Activated CD4-positive, alpha-beta T cell treated with anti-CD3 and anti-CD28 coated beads for 4 hours (primary cell): ENCODE results near the gene ISOC2.
"Not testable (repeated sequence)": the region's sequence is repeated elsewhere in the genome, so short reads cannot be mapped to it uniquely, and the experiment has no call there.

ENCODE experiments used
- DNase-seq, 2 donors: peaks; one replicate each; pipeline ENCODE4 v3.0.0-alpha.2; 2020

Gene ISOC2

GRCh38 chr19:55461259-55461973 lies at the start of gene ISOC2:
Gene ISOC2, minus strand, starts transcription at chr19:55461642. Its CDS starts 5,156 bp downstream, at chr19:55456486.
- peak; percentile 100 for DNase-seq

DNA sequence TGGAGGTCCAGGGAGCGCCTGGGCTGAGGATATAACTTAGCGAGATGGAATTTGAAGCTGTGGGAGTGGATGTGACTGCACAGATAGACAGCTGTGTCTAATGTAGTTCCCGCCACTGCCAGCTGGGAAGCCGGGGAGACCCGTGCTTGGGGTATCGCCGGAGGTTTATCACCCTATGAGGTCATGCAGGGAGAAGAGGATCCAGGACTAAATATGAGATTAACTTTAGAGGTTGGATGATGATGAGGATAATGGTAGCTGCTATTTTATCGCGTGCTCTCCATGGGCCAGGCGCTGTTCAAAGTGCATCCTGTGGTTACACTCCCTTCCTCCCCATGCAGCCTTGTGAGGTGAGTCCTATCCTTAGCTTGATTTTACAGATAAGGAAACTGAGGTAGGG lies 46.7 kb upstream of the ISOC2 start:
- no peak for DNase-seq

DNA sequence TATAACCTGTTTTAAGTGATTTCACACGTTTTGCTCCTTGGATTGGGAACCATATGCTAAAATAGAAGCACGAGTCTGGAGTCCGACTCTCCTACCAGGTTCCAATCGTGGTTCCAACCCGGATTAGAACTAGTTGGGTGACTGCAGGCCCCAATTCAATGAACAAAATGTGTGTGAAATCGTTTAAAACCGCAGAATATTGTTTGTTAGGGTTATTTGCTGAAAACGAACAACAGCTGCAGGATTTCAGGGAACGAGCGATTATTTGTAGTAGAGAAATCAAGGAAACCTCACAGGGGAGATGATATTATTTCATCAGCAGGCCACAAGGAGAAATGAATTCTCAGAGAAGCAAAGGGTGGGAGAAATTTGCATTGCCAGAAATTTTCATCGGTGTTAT lies 43.5 kb upstream of the ISOC2 start:
- no peak for DNase-seq

GRCh38 chr19:55504252-55504603 lies 42.8 kb upstream of the ISOC2 start:
- DNase-seq, result no peak

DNA sequence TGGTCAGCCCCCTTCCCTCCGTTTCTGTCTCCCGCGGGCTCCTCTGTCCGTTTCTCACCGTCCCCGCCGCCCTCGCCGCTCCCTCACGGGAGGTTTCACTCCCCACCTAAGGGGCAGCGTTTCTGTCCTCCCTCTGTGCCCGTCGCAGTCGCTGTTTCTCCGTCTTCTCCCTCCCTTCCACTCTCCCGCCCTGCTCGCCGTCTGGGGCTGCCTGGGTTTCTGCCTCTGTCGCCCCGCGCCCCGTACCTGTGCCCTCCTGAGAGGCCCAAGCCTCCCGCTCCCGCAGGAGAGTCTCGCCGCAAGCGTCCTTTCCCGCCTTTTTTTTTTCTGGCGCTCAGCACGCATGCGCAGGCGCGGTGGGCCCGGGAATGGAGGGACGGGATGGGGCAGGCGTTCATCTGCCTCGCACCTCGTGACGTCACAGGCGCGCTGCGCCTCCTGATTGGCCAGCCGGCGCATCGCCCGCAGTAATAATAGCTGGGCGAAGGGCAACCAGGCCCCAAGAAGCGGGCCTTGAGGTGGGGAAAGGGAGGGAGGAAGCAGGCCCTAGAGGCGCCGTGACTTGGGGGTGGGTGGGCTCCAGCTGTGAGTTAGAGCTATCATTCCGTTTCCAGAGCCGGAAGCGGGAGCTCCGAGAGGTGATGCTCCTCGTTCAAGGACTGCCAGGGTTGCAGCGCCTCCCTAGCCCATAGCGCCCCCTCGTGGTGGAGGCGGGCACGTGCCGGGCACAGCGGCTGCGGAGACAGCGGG lies 42.2 kb upstream of the ISOC2 start:
- peak; percentile 91 to 93 for DNase-seq

GRCh38 chr19:55503157-55503501 lies 41.7 kb upstream of the ISOC2 start:
- DNase-seq, result no peak

GRCh38 chr19:55502197-55502952 lies 40.9 kb upstream of the ISOC2 start:
- no peak for DNase-seq

DNA sequence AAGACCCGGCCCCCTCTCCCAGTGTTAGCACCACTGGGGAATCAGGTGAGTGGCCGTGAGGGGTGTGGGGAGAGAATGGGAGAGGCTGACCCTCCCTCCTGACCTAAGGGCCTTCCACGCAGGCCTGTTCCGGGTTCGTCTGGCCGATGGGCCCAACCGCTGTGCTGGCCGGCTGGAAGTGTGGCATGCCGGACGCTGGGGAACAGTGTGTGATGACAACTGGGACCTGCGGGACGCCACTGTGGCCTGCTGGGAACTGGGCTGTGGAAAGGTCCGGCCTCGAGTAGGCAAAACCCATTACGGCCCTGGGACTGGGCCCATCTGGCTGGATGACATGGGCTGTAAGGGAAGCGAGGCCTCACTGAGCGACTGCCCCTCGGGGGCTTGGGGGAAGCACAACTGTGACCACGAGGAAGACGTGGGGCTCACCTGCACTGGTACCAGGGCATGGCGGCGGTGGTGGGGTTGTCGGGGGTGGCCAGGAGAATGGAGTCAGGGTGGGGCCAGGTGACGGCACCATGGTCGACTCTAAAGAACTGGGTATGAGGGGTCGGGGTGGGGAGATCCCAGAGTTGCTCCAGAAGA lies 39.0 kb upstream of the ISOC2 start:
- no peak for DNase-seq

DNA sequence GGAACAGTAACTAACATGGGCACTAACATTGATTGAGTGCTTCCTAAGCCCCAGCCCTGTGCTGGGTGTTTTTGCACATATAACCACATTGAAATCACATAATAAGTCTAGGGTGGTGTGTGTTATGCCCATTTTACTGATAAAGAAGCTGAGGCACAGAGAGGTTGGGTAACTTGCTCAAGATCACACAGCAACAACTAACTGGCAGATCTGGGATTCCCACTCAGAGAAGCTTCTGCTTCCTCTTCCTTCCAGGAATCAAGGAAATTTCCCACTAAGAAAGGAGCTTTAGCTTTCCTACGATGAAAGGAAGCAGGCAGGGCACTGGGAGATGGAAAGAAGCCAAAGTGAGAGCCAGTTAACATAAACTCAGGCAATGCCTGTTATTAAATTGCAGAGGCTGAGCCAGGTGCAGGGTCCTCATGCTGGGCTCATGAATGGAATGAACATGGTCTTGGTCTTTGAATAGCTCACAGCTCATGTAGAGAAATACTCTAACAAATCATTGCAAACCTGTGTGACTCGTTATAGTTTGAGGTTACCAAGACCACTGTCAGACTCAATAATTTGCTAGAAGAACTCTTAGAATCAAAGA lies 36.9 kb upstream of the ISOC2 start:
- DNase-seq, result no peak

- DNase-seq, result no peak
Observed at GRCh38 chr19:55497763-55498162, 36.3 kb upstream of the ISOC2 start.

DNA sequence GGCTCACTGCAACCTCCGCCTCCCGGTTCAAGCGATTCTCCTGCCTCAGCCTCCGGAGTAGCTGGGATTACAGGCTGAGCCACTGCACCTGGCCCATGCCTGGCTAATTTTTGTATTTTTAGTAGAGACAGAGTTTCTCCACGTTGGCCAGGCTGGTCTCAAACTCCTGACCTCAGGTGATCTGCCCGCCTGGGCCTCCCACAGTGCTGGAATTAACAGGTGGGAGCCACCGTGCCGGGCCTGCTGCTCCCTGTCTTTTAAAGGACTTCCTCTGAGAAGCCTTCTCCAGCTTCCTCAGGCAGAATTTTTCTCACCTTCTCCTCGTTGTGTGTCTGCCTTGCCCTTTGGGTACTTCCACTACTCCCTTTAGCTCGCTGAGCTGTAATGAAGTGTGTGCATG lies 35.4 kb upstream of the ISOC2 start:
- not testable (repeated sequence) for DNase-seq

GRCh38 chr19:55495646-55496349 lies 34.4 kb upstream of the ISOC2 start:
- no peak for DNase-seq

- no peak for DNase-seq
Observed at GRCh38 chr19:55494172-55494761, 32.8 kb upstream of the ISOC2 start.

GRCh38 chr19:55493645-55494171 lies 32.3 kb upstream of the ISOC2 start:
- DNase-seq, result no peak

GRCh38 chr19:55493052-55493644 lies 31.7 kb upstream of the ISOC2 start:
- no peak for DNase-seq

DNA sequence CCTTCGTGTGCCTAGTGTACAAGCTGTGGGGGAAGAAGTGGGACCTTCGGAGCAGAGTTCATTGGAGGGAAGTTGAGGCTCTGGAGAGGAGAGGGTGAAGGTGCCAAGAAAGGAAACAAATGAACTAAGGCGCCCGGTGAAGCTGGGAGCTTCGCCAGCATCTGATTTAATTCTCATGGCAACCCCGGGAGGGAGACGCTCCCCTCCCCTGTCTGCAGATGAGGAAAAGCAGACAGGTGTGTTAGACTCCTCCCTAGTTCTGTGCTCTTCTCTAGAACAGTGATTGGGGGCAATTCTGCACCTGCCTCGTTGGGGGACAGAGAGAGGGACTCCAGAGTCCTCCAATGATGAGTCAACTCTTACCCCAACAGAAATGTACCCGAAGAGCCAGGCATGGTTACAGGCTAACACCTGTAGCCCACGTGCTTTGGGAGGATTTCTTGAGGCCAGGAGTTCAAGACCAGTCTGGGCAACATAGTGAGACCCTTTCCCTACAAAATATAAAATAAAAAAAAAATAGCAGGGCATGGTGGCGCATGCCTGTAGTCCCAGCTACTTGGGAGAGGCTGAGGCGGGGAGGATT lies 31.0 kb upstream of the ISOC2 start:
- no peak for DNase-seq

DNA sequence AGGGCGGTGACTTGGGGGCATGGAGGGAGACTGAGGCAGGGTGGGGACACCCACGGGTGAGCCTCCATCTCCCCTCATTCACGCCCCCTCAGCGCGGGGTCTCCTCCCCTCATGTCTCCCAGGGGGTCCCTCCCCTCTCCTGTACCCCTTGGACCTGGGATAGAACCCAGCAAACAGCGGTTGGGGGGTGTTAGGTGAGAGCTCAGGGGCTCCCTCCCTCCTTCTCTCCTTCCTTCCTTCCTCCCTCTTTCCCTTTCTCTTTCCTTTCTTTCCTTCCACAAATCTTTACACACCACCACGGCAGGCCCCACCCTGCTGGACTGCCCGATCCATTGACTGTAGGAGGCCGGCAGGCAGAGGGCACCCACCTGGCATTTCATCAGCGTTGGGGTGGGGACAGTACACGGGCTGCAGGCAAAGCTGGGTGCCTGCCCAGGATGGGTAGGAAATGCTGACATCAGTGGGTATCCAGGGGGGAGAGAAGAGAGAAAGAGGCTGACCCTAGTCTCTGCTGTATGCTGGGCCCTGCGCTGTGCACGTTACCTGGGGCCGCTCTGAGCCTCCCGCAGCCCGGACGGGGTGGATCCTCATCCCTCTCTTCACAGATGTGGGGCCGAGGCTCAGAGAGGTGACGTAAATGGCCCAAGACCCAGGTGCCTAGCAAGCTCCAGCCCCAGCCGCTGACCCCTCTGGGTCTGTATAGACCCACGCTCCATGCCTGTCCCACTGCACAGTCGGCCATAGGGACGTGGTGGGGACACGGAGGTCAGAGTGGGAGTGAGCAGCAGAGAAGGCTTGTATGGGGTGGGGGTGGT lies 30.3 kb upstream of the ISOC2 start:
- no peak for DNase-seq

DNA sequence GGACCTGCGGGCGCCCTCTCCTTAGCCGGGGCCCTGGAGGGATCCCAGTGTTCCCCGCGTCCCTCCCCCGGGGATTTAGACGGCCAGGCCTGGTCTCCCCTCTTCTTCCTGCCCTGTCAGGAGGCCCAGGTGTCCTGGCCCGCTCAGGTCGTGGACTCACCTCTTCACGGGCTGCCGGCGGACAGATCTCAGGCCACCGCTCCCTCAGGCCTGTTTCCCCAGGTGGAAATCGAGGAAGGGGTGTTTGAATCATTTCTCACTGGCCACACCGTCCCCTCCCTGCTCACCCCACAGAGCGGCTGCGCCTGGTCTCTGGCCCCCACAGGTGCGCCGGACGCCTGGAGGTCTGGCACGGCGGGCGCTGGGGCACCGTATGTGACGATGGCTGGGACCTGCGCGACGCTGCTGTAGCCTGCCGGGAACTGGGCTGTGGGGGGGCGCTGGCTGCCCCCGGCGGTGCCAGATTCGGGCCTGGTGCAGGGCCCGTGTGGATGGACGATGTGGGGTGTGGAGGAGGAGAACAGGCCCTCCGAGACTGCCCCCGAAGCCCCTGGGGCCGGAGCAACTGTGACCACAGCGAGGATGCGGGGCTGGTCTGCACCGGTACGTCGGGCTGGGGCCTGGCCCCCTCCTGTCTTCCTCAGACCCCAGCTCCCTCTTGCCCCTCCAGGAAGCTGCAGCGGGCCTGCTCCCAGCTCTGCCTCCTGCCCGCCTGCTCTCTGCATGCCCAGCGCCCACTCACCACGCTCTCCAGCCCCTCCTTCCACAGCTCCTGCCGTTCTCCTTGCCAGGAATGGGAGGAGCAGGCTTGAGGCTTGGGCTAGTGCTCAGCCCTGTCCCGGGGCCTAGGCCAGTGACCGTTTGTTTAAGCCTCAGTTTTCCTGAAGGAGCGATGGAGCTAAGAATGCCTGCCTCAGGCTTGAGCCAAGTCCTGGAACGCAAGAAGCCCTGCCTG lies 29.3 kb upstream of the ISOC2 start:
- DNase-seq, result no peak
